Measurements from ENCODE around the gene AGPS.
"Not testable (repeated sequence)": the region's sequence is repeated elsewhere in the genome, so short reads cannot be mapped to it uniquely, and the experiment has no call there.

AGPS gene

GRCh38 chr2:177419274-177419673, 26.7 kb downstream of the AGPS start:
- peaks cover 25% of the 10 kb centered on the region; the same call in 1 of the 2 replicates for H3K36me3 ChIP-seq (ENCODE audit: insufficient read depth, low read length)
- peak; percentile 66; the same call in 2 of the 3 replicates for ATAC-seq (ENCODE audit: insufficient read depth, low read depth)
- H3K4me1 ChIP-seq (ENCODE audit: insufficient read depth, low read length): peaks cover 20% of the 10 kb centered on the region
- peaks cover 92% of the 10 kb centered on the region for H3K79me2 ChIP-seq (ENCODE audit: insufficient read depth, low read length)
- H3K9ac ChIP-seq (ENCODE audit: low read depth, low read length): no peak overlapping the region
- no peaks in the 10 kb centered on the region for H3K27me3 ChIP-seq (ENCODE audit: insufficient read depth, low read length, poor library complexity)
- no peak for DNase-seq
- H3K4me2 ChIP-seq (ENCODE audit: insufficient read depth, low read length): no peak overlapping the region
- peak overlapping the region; percentile 6; the same call in 1 of the 2 replicates for H3K27ac ChIP-seq (ENCODE audit: low read length)
- H4K20me1 ChIP-seq (ENCODE audit: insufficient read depth, low read length): peaks cover 5% of the 10 kb centered on the region; the same call in 1 of the 2 replicates
- no peak overlapping the region for H3K4me3 ChIP-seq (ENCODE audit: low read depth in 1 of 2, low read length in 2 of 2)
- no peaks in the 10 kb centered on the region for H3K9me3 ChIP-seq (ENCODE audit: insufficient read depth, low read length, severe bottlenecking)
- H2AFZ ChIP-seq (ENCODE audit: low read depth, low read length): no peak overlapping the region
- TF ChIP-seq CTCF (IDR thresholded peaks at IDR 0.05; ENCODE audit: borderline replicate concordance, extremely low read depth, low read length, poor library complexity, severe bottlenecking) (no peak), EZH2 (IDR thresholded peaks at IDR 0.05; ENCODE audit: borderline replicate concordance, low read depth, low read length, severe bottlenecking) (no peak)

- Histone ChIP-seq H3K9me3 (ENCODE audit: insufficient read depth, low read length, severe bottlenecking) (peaks cover 5% of the 10 kb centered on the region), H3K36me3 (ENCODE audit: insufficient read depth, low read length) (peaks cover 29% of the 10 kb centered on the region; the same call in 1 of the 2 replicates), H3K27me3 (ENCODE audit: insufficient read depth, low read length, poor library complexity) (no peaks in the 10 kb centered on the region), H3K79me2 (ENCODE audit: insufficient read depth, low read length) (peaks cover 84% of the 10 kb centered on the region), H3K4me2 (ENCODE audit: insufficient read depth, low read length) (no peak overlapping the region), H3K4me3 (ENCODE audit: low read depth in 1 of 2, low read length in 2 of 2) (no peak overlapping the region), H3K4me1 (ENCODE audit: insufficient read depth, low read length) (peaks cover 20% of the 10 kb centered on the region), H3K27ac (ENCODE audit: low read length) (no peak overlapping the region), H4K20me1 (ENCODE audit: insufficient read depth, low read length) (no peaks in the 10 kb centered on the region), H3K9ac (ENCODE audit: low read depth, low read length) (no peak overlapping the region), H2AFZ (ENCODE audit: low read depth, low read length) (no peak overlapping the region)
- TF ChIP-seq EZH2 (IDR thresholded peaks at IDR 0.05; ENCODE audit: borderline replicate concordance, low read depth, low read length, severe bottlenecking) (no peak), CTCF (IDR thresholded peaks at IDR 0.05; ENCODE audit: borderline replicate concordance, extremely low read depth, low read length, poor library complexity, severe bottlenecking) (no peak)
- ATAC-seq (ENCODE audit: insufficient read depth, low read depth): no peak
- DNase-seq: no peak
Measured at GRCh38 chr2:177422271-177422670, 29.7 kb downstream of the AGPS start.

GRCh38 chr2:177424120-177424519, 31.5 kb downstream of the AGPS start:
- not testable (repeated sequence) for H2AFZ ChIP-seq (ENCODE audit: low read depth, low read length)
- Histone ChIP-seq H3K79me2 (ENCODE audit: insufficient read depth, low read length) (peaks cover 83% of the 10 kb centered on the region), H3K36me3 (ENCODE audit: insufficient read depth, low read length) (peaks cover 43% of the 10 kb centered on the region)

GRCh38 chr2:177424620-177425019, 32.0 kb downstream of the AGPS start:
- H4K20me1 ChIP-seq (ENCODE audit: insufficient read depth, low read length); H3K4me2 ChIP-seq (ENCODE audit: insufficient read depth, low read length); H3K9me3 ChIP-seq (ENCODE audit: insufficient read depth, low read length, severe bottlenecking); H3K27me3 ChIP-seq (ENCODE audit: insufficient read depth, low read length, poor library complexity); H3K9ac ChIP-seq (ENCODE audit: low read depth, low read length); H3K4me3 ChIP-seq (ENCODE audit: low read depth in 1 of 2, low read length in 2 of 2); H3K27ac ChIP-seq (ENCODE audit: low read length); H3K4me1 ChIP-seq (ENCODE audit: insufficient read depth, low read length); DNase-seq; H2AFZ ChIP-seq (ENCODE audit: low read depth, low read length); ATAC-seq (ENCODE audit: insufficient read depth, low read depth): not testable (repeated sequence)
- Histone ChIP-seq H3K79me2 (ENCODE audit: insufficient read depth, low read length) (peaks cover 83% of the 10 kb centered on the region), H3K36me3 (ENCODE audit: insufficient read depth, low read length) (peaks cover 48% of the 10 kb centered on the region)

More at GRCh38 chr2:177424120-177424519, 31.5 kb downstream of the AGPS start:
- not testable (repeated sequence) for H3K9me3 ChIP-seq (ENCODE audit: insufficient read depth, low read length, severe bottlenecking); H3K4me2 ChIP-seq (ENCODE audit: insufficient read depth, low read length); H3K27me3 ChIP-seq (ENCODE audit: insufficient read depth, low read length, poor library complexity); ATAC-seq (ENCODE audit: insufficient read depth, low read depth); DNase-seq; H3K27ac ChIP-seq (ENCODE audit: low read length); H4K20me1 ChIP-seq (ENCODE audit: insufficient read depth, low read length); H3K4me1 ChIP-seq (ENCODE audit: insufficient read depth, low read length); H3K9ac ChIP-seq (ENCODE audit: low read depth, low read length); H3K4me3 ChIP-seq (ENCODE audit: low read depth in 1 of 2, low read length in 2 of 2)

Measured in DND-41 (cell line).